Measurements from ENCODE around the gene CYP27B1.
"Not testable (repeated sequence)": the region's sequence is repeated elsewhere in the genome, so short reads cannot be mapped to it uniquely, and the experiment has no call there.

CYP27B1 gene

DNA sequence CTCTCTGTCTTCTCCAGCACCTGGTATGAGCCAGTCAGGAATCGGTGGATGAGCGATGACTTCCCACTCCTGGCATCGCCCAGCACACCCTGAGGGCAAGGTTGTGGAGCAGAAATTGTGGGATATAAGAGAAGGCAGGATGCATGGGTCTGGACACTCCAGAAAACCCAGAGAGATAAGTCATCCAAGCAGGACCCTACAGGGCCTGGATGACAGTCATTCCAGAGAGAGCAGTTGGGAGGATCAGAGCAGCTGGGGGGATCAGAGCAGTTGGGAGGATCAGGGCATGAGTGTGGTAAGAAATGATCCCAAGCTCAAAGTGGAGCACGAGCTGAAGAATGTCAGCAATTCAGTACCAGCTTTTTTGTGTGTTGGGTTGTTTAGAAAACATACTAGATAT is 32.3 kb downstream of the CYP27B1 start:
- no peak for DNase-seq

DNA sequence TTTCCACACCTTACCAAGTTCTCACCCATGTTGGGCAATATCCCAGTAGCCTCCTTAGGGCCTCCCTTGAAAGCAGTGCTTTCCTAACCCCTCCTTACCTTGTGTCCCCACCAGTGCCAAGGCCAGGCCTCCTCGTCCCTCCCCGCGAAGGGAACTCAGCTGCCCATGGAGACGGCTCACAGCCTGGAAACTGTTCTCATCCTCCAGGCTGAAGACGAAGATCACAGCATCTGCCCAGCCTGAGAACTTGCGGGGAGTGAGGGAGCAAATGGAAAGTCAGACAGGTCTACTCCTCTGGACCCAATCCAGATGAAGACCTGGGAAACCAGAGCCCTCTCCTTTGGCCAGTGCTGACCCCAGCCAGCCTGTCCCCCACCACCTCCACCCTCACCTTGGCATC is 33.0 kb downstream of the CYP27B1 start:
- DNase-seq = no peak

DNA sequence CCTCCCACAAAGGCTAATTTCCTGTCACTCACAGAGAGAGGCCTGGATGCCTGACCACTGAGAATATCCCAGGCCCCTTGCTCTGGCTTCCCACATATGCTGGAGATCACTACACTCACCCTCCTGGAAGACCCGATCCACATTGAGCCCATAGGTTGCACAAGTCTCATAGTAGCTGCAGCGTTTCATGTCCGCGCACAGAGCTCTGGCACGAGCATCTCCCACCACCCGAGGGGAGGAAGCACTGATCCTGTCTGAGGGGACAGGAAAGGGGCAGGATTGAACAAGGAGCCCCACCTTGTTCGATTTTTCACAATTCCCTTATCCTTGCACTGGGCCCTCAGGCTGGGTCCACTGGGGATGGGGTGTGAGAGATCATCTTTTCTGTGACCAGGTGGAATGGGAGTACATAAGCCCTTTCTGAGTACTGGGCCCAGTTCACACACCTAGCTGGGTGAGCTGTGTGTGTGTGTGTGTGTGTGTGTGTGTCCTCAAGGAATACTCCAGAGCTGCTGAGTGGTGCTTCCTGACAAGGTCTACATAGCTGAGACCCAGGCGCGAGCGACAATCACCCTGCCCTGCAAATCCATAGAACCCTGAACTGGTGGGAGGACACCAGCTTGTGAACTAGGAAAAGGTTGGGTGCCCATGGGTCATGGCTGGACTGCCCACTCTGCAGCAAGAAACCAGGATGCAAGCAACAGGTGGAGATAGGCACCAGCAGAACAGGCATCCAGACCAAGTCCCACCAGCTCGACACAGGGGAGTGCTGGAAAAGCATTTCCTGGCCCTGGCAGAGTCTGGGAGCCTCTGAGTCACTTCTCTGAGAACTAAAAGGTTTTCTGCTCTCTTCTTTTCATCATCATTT is 33.9 kb downstream of the CYP27B1 start:
- no peak for DNase-seq

DNA sequence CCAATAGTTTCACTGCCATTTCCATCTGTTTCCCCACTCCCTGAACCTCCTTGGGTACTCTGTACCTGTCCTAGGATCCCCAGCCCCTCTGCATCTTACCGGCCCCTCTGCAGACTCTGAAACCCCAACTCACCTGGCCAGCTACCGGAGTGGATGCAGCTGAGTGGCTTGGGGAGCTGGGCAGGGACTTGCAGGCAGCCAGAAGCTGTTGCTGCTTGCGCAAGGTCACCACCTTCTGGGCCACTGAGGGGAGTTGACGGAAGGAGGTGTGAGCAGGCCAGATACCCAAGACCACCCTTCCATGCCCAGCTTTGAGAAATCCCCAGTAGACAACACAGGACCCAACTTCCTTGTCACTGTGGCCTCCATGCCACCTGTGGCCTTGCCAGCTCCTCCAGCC is 34.6 kb downstream of the CYP27B1 start:
- DNase-seq = no peak

DNA sequence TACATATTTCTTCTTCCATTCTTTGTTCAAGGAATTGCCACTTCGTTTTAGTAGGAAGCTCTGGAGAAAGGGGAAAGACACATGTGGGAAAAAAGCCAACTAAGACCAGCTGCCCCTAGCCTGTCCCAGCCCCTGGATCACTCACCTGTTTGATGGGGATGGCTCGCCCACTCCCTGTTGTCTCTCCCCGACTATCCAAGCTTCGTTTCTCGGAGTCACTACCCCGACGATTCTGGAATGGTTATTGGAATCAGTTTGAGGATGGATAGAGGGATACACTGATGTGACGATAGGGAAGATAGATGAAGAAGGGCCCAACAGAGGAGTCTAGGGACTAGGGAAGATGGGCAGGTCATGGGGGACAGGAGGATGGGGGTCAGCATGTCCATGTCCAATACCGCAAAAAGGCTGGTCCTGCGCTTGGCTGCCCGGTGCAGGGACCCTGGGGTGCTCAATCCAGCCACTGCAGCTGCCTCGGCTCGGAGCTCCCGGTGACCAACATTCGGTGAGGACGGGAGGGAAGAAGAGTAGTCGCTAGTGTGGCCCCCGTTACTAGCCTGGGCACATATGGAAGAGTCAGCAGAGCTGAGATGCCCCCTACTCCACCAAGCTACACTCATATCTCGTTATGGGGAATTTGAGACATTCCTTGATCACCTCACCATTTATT is 35.3 kb downstream of the CYP27B1 start:
- no peak for DNase-seq

DNA sequence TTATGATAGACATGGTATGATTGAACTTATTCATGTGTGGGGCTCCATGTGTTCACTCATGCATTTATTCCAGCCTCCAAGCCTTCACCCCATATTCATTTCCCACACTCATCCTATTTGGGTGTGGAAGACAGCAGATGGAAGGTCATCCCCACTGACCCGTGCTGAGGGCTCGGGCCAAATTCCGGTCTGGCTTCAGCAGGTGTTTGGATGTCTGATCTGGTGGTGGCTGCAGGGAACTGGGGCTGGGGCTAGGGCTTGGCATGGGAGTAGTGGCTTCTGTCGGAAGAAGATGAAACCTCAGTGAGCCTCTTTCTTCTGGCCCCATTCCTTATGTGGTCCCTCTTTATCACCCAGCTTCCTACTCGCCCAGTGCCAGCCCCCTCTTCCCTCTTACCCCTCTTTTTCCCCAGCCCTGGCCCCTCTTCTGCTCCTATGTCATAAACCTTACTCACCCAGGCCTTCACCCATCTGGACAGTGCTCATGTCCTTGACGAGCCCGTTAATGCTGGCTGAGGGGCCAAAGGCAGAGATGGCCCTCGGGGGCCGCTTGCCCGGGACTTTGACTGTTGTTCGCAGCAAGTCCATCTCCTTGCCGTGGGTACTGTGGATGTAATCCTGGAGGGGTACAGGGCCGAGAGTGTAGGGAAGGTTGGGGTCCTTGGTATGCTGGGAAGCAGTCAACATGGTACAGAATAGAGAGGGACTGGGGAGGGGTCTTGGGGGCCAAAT is 36.4 kb downstream of the CYP27B1 start:
- no peak for DNase-seq

DNA sequence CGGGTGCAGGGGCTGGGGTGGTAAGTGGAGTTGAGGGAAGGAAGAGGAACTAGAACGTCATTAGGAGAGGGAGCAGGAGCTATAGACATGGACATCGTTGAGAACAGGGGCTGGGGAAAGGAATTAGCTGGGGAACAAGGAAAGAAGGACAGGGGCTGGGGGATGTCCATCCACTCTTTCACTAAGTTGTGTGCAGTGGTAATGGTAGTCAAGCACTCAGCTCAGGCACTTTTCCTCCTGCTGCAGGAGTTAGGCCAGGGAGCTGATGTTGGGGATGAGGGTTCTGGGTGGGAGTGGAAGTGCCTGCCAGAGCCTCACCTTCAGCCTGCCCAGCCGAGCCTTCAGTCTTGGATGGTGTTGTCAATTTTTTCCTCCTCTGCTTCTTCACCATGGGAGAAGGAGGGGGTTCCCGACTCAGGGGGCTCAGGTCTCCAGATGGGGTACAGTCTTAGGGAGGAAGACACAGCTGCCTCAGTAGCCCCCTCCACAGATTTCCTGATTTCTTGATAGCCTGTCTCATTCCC is 37.5 kb downstream of the CYP27B1 start:
- no peak for DNase-seq

DNA sequence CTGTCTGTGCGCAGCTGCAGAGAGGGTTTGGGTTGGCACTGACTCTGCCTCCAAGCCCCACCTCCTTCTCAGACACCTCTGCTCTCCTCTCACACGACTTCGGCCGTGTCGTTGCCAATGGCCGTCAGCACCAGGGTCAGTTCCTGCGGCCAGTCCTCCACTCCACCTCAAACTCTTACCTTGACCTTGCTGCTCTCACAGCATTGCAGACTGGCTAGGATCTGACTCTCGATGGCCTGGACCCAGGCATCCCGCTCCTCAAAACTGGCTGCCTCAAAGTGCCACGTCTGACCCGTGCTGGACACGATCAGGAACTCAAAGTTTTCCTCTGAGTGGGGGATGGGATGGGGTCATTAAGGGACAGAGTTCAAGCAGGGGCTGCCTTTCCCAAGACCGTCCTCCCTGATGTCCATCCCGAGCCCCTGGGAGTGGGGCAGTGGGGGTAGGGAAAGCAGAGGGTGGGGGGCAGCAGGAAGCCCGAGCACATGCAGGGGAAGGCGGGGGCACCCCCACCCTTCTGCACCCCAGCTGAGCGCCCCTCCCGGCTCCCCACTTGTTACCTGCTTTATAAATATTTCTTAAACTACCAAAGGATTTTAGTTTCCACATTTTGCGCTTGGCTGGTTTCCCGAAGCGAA is 39.0 kb downstream of the CYP27B1 start:
- DNase-seq = no peak

DNA sequence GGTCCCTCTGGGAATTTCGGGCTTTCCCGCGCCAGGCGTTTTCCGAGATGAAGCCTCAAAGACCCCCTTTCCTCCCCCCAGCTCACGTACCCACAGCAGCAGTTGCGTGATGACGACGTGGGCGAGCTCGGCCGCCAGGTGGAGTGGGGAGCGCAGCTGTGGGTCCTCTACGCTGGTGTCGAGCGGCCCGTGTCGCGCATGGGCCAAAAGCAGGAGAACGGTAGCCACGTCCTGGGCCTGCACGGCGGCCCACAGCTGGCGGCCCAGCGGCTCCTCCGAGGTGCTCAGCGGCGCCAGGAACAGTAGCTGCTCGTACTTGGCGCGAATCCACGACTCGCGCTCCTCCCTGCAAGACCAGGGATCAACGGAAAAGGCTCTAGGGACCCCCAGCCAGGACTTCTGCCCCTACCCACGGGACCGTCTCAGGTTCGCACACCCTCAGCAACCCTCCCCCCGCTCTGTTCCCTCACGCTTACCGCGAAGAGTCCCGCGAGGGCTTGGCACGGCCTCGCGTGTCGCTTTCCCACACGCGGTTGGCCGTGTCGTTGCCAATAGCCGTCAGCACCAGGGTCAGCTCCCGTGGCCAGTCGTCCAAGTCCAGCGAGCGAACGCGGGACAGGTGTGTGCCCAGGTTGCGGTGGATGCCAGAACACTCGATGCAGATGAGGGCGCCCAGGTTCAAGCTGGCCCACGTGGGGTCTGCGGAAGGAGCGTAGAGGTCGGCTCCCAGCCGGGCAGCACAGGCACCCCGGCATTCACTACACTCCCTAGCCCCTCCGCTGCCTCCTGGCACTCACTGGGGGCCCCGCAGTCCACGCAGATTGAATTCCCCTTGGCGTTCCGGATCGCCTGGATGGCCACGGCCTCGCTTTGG is 39.8 kb downstream of the CYP27B1 start:
- DNase-seq = no peak

DNA sequence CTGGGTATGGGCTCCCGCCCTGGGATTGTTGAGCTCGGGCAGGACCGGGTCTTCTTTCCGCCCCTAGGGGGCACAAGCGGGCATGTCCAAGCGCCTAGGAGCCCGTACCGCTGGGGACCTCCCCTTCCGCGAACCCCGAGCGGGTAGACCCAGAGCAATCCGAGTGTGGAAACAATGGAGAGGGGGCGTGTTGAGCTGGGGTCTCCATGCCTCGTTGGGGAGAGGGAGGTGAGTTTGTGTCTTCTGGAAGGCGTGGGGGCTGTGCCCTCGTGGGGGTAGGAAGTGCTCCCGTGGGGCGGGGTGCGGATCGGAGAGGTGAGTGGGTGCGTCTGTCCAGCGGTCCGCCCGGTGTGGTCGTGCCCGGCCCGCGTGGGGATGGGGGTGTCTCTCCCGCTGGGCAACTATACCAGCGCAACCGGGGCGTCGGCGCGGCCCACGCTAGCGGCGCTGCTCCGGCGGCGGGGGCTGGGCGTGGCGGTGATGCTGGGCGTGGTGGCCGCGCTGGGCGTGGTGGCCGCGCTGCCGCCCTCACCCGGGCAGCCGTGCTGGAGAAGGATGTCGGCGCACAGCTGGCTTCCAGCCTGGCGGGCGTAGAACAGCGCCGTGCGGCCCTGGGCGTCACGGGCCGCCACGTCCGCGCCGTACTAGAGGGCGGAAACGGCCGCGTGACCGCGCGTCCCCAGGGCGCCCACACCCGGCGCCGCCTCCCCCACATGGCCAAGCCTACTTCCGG is 40.6 kb downstream of the CYP27B1 start:
- DNase-seq = no peak

DNA sequence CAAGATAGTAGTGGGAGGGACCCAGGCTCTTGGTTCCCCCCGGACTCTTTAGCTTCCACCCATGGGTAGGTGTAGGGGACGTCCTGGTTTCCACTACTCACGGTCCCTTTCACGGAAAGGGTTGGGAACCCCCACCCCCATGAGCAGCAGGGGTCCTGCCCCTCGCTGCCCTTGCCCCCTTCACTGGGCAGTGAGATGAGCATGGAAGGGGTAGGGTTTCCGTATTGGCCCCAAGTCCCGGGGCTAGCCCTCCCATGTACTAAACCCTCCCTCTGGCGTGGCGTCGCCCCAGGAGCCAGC is 41.1 kb downstream of the CYP27B1 start:
- no peak for DNase-seq

DNA sequence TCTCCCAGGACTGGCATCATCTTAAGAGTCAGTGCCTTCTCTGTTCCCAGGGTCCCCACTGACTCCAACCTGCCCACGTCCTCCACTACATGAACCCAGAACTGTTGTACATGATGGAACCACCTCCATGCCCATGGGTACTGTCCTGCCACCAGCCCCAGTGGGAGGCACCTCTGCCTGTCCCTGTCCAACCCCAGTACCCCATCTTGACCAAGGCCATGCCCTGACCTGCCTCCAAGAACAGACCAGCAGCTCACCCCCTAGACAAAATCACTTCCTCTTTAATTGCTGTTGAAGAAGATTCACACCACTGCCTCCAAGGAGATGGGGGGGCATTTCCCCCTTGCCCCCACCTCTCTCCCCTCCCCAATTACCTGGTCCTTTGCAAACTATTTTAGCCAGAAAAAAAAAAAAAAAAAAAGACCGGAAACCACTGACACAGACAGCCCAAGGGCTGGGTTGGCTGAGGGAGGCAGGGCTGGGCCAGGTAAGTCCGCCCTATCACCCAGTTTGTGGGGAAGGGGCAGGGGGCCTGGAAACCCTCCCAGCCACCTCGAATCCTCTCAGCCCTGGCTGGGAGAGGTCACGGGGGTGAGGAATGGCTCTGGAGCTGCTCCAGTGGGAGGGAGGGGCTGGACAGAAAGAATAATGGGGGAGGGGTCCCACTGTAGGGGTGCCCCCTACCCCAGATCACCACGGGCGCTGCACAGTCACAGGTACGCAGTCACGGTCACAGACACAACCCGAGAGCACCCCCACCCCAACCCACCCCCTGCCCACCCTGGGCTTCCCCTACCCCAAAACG is 41.7 kb downstream of the CYP27B1 start:
- no peak for DNase-seq

DNA sequence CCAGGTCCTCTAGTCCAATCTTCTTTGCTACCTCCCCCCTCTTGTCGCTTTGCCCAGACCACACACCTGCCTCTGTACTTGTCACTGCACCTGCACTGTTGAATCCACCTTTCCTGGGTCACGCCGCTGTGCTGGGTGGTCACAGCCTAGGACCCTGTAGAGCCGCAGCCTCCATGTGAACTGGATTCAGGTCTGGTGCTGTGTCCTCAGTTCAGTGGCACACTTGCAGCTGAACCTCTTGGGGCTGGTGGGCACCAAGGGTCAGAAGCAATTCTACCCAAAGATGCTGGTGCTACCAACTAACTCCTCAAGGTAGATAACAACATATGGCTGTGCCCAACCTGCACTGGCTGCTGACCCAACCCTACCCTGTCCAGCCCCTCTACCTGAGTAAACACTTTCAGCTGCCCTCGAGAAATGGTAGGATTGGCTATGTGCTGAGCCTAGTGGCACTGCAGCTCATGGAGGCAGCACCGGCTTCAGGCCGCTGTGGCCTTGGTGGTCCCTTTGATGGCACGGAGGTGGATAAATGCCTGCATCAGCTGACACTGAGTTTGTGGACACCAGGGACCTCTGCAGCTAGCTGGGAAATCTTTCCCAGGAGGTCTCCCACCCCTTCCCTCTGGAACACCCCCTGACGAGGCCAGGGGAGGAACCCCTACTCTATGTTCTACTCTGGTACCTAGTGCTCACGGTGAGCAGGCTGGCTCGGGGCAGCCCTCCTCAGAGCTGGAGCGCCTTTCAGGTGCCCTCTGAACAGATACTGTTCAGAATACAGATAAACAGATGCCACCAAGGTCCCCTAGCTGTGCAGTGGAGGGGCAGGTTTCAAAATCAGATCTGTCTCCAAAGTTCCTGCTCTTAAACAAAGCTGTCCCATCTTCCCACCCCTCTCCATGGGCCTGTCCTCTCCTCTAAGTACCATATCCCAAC is 42.6 kb downstream of the CYP27B1 start:
- no peak for DNase-seq

DNA sequence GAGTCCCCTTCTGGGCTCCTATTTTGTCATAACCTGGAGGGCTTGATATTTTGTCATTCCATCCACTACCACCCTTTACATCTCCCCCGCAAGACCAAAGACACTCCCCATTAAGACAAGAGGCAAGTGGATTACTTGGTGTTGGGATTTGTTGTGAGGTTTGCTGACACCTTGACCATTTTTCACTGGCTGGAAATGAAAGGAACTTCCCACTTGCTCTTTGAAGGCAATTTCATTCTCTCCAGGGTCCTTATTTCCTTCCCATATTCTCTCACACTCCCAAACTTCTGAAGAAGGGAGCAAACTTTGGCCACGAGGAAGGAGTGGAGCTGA is 43.3 kb downstream of the CYP27B1 start:
- no peak for DNase-seq

DNA sequence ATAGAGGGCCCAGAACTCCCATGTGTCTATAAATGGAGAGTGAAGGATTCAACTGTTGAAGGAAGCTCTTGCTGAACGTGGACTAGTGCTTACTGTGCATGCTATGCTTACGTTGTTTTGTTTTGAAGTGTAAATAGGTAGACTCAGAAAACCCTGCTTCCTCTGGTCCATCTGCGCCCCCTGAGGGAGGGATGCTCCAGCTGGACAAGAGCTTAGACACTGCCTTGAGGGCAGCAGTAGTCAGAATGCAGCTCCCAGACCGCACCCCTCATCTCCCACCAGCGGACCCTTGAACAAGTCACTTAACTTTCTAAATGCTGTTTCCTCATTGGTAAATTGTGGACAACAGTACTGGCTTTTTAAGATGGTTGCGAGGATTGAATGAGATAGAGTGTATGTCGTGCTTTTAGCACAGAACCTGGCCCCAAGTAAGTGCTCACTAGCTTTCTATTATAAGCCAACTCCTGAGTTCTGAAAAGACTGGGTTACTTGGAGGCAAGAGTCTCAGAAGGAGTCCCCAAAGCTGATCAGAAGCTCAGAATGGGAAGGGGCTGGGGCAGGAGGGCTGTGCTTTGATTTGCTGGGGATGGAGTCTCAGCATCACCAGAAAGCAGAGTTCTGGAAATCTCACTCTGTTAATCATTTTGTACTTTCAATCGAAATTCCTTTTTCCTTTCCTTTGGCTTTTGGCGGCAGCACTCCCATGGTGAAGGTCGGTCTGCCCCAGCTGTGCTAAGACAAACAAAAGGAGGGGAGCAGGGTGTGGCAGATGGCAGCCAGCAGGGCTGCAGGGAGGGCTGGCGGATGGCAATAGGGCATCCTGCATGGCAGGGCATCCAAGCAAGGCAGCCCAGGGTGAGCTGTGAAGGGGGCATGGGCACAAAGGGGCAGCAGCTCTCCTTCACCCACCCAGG is 43.9 kb downstream of the CYP27B1 start:
- DNase-seq = no peak

DNA sequence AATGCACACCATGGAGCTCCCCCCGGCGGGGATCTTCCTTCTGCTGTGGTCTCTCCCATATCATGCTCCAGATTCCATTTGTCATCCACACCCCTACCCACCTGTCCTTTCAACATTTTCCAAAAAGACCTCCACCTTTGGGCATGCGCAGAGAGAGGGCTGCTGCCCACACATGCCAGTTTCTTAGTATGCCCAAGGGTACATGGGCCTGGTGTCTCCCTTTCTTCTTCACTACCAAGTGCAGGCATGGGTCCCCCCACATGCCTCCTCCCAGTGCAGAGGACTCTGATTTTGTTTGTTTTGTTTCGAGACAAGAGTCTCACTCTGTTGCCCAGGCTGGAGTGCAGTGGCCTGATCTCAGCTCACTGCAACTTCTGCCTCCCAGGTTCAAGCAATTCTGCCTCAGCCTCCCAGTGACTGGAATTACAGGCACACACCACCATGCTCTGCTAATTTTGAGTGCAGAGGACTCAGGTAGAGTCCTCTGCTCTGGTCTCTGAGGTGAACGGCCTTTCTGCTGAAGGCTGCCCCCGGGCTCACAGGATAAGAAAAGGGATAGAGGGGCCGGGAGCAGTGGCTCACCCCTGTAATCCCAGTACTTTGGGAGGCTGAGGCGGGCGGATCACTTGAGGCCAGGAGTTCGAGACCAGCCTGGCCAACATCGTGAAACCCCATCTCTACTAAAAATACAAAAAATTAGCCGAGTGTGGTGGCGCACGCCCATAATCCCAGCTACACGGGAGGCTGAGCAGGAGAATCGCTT is 44.9 kb downstream of the CYP27B1 start:
- not testable (repeated sequence) for DNase-seq
